ENCODE data around the gene C16orf90.

The C16orf90 gene

GRCh38 chr16:3465911-3466584 lies 29.2 kb downstream of the C16orf90 start:
- no peak for DNase-seq (ENCODE audit: low spot score)

- DNase-seq (ENCODE audit: low spot score), result no peak
Observed at GRCh38 chr16:3465301-3465700, 30.0 kb downstream of the C16orf90 start.

DNA sequence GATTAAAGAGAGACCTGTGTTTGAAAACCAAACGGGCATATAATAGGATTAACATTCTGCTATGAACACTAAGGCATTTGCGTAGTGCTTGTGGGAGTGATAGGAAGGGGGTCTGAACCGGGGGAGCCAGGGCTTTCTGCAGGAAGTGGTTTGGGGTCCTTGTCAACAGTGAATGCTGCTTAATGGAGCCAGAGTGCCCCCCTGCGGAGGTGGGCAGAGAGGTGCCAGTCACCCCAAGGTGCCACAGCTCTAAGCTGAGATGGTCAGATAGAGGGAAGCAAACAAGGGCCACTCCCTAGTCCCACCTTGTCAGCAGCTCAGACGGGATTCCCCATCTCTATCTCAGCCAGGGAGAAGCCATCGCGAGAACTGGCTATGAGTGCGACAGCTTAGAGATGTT lies 34.1 kb downstream of the C16orf90 start:
- no peak for DNase-seq (ENCODE audit: low spot score)

DNA sequence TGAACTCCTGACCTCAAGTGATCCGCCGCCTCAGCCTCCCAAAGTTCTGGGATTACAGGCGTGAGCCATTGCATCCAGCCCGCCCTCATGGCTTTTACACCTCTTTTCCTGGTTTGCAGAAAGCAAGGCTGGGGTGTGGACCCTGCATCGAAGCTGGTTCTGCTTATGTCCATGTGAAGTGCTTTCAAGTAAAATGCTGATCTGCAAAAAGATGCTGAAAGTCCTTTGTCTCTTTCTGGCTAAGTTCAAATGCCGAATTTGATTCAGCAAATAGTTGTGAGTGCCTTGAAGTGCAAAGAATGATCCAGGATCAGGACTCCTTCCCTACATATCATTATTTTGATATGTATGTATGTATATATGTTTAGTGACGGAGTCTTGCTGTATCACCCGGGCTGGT lies 34.7 kb downstream of the C16orf90 start:
- DNase-seq (ENCODE audit: low spot score), result no peak

DNA sequence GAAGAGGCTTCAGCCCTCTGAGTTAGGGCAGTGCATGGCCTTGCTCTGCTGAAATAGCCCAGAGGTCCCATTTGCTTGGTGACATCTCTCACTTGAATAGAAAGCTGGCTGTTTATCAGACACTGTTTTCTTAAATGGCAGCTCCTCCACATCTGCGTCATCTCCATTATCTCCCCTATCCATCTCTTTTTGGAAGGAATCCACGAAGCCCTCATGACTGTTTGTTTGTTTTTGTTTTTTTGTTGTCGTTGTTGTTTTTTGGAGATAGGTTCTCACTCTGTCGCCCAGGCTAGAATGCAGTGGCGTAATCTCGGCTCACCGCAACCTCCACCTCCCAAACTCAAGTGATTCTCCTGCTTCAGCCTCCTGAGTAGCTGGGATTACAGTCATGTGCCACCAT lies 35.2 kb downstream of the C16orf90 start:
- DNase-seq (ENCODE audit: low spot score), result no peak

GRCh38 chr16:3459401-3460090 lies 35.7 kb downstream of the C16orf90 start:
- no peak for DNase-seq (ENCODE audit: low spot score)

GRCh38 chr16:3458852-3459361 lies 36.4 kb downstream of the C16orf90 start:
- DNase-seq (ENCODE audit: low spot score), result no peak

- DNase-seq (ENCODE audit: low spot score), result no peak
Observed at GRCh38 chr16:3458278-3458851, 36.9 kb downstream of the C16orf90 start.

GRCh38 chr16:3457434-3458252 lies 37.6 kb downstream of the C16orf90 start:
- DNase-seq (ENCODE audit: low spot score), result peak; percentile 90

DNA sequence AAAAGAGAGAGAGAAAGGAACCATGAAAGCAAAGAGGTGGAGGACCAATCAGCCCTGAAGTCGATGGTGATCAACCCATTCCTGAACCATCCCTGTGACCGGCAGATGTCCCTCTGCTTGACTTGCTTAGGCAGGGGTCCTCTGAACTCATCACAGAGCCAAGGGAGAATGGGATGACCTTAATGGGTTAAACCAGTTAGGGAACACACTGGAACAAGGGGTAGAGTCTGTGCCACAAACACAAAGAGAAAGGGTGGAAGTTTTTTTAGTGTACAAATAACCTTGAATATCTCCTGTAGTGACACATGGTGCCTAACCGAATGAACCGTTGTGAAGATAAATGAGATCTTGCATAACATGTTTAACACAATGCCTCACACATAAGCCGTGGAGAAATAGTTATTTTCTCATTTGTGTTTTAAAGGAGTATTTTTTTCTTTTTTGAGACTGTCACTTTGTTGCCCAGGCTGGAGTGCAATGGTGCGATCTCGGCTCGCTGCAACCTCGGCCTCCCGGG lies 40.6 kb downstream of the C16orf90 start:
- DNase-seq (ENCODE audit: low spot score), result no peak

DNA sequence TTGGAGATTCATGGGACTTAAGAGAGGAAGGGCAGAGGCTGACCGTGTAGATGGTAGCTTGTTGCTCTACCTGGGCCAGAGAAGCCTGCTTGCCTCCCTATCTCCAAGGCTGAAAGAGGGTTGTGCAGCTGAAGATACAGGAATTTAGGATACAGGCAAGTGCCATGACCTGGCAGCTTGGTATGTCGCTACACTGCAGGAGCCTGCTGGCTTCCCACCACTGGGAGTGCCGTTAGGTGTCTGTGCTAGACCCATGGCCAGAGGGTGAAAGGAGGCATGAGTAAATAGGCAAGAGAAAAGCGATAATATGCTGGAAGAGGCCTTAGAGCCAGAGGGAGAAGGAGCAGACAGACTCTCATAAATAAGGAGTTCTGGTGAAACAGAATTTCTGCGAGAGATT lies 41.2 kb downstream of the C16orf90 start:
- no peak for DNase-seq (ENCODE audit: low spot score)

- no peak for DNase-seq (ENCODE audit: low spot score)
Observed at GRCh38 chr16:3444032-3444388, 51.3 kb downstream of the C16orf90 start.
